ENCODE measurements around the gene WHRN. TPM values are rescaled to one million over a fixed set of nuclear protein-coding genes. Genes with fewer than 3 reads are reported as not detected.

WHRN gene
- total and polyA plus RNA-seq, 2 of the 13 experiments (the other 11 are each of a cell fraction or from before 2014, with no cell fraction given) = 2.3 to 5.3 TPM

DNA sequence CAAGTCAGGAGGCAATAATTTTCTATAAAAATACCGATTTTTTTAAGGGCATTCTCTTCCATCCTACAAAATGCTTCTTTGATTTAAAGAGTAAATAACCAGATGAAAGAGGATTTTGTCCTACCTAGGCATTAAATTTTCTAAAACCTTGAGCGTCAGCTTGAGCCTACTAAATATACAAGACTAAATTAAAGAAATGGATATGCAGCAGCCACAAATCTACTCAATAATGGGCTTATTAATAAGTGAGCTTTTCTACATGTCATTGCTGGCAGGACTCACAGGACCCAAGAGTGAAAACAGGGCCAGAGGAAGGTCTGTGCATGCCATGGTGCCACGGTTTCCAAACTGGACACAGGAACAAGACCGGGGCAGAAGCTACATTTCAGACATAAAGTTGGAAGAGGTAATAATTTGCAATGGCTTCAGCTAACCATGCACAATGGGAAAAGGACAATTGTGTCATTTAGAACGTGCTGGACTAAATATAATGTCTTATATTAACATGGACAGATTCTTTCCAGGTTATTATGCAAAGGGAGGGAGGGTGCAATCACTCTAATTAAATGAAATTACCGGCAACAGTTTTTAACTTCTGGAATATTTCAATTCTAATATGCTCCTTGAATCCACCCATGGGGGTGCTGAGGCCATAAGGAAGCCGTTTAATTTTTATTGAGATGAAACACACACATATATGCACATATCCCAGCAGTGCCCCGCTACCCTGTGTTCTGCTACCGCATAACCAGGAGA is 5.2 kb downstream of the WHRN start:
- 85% methylated on average over 9 of the region's 9 CpGs for WGBS (ENCODE audit: low lambda C conversion rate)
- Histone ChIP-seq H3K4me2 (ENCODE audit: low read depth, low read length) (no peak overlapping the region), H3K27me3 (ENCODE audit: control insufficient read depth in 1 of 2, insufficient read depth in 2 of 2, low read length in 2 of 2) (no peaks in the 10 kb centered on the region), H3K36me3 (replicated peaks in 1 of 2; ENCODE audit: control insufficient read depth in 1 of 2, insufficient read depth in 2 of 2, low read length in 2 of 2) (no peaks in the 10 kb centered on the region), H2AFZ (ENCODE audit: low read length) (no peak overlapping the region), H4K20me1 (ENCODE audit: insufficient read depth, low read length) (no peaks in the 10 kb centered on the region), H3K9ac (ENCODE audit: insufficient read depth, low read depth, low read length) (no peak overlapping the region), H3K4me3 (replicated peaks in 1 of 3; ENCODE audit: insufficient read depth in 1 of 3, low read depth in 2 of 3, low read length in 3 of 3) (no peak overlapping the region), H3K79me2 (ENCODE audit: insufficient read depth, low read length) (no peaks in the 10 kb centered on the region), H3K9me3 (ENCODE audit: low read length) (no peaks in the 10 kb centered on the region), H3K27ac (ENCODE audit: extremely low read length, insufficient read depth, low read length) (no peak overlapping the region), H3K4me1 (ENCODE audit: insufficient read depth, low read length) (peaks cover 32% of the 10 kb centered on the region)
- intact Hi-C loops (cut with micrococcal nuclease; ENCODE audit: unreplicated experiment) = no loop called here
- in situ Hi-C loops (cut with HindIII; ENCODE audit: extremely low pct_ligation_motif_present, low pct_unique_long_range_greater_than_20kb) = loop anchor here (10.0 kb wide), 1 partner anchor 95 kb away; no protein-coding TSS in a partner anchor
- BruUV-seq (replicated peaks) = no TSS peak
- ATAC-seq (no peak), DNase-seq (ENCODE audit: low spot score) (no peak), FAIRE-seq (no peak)
- ChIA-PET CTCF (ENCODE audit: low intra/inter-chr PET ratio, low total read pairs) (no interaction called here), POLR2A (no interaction called here)
- TF ChIP-seq SMAD1 (CRISPR knock-in tag; IDR thresholded peaks at IDR 0.05; ENCODE audit: borderline replicate concordance, low read depth) (no peak), ZNF33A (CRISPR knock-in tag; IDR thresholded peaks at IDR 0.05; ENCODE audit: borderline replicate concordance) (no peak), ZNF773 (CRISPR knock-in tag; IDR thresholded peaks at IDR 0.05; ENCODE audit: borderline replicate concordance) (no peak), NFYB (CRISPR knock-in tag; IDR thresholded peaks at IDR 0.05) (no peak), ZNF572 (CRISPR knock-in tag; IDR thresholded peaks at IDR 0.05) (no peak), FOXK2 (IDR thresholded peaks at IDR 0.05) (no peak), ZSCAN12 (CRISPR knock-in tag; IDR thresholded peaks at IDR 0.05) (no peak), ZNF772 (CRISPR knock-in tag; IDR thresholded peaks at IDR 0.05) (no peak)
- TF ChIP-seq, protein P1, sequence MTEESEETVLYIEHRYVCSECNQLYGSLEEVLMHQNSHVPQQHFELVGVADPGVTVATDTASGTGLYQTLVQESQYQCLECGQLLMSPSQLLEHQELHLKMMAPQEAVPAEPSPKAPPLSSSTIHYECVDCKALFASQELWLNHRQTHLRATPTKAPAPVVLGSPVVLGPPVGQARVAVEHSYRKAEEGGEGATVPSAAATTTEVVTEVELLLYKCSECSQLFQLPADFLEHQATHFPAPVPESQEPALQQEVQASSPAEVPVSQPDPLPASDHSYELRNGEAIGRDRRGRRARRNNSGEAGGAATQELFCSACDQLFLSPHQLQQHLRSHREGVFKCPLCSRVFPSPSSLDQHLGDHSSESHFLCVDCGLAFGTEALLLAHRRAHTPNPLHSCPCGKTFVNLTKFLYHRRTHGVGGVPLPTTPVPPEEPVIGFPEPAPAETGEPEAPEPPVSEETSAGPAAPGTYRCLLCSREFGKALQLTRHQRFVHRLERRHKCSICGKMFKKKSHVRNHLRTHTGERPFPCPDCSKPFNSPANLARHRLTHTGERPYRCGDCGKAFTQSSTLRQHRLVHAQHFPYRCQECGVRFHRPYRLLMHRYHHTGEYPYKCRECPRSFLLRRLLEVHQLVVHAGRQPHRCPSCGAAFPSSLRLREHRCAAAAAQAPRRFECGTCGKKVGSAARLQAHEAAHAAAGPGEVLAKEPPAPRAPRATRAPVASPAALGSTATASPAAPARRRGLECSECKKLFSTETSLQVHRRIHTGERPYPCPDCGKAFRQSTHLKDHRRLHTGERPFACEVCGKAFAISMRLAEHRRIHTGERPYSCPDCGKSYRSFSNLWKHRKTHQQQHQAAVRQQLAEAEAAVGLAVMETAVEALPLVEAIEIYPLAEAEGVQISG (CRISPR knock-in tag; IDR thresholded peaks at IDR 0.05) = no peak
- TF ChIP-seq, protein P2, sequence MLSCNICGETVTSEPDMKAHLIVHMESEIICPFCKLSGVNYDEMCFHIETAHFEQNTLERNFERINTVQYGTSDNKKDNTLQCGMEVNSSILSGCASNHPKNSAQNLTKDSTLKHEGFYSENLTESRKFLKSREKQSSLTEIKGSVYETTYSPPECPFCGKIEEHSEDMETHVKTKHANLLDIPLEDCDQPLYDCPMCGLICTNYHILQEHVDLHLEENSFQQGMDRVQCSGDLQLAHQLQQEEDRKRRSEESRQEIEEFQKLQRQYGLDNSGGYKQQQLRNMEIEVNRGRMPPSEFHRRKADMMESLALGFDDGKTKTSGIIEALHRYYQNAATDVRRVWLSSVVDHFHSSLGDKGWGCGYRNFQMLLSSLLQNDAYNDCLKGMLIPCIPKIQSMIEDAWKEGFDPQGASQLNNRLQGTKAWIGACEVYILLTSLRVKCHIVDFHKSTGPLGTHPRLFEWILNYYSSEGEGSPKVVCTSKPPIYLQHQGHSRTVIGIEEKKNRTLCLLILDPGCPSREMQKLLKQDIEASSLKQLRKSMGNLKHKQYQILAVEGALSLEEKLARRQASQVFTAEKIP (CRISPR knock-in tag; IDR thresholded peaks at IDR 0.05; ENCODE audit: borderline replicate concordance) = no peak

Measured in HepG2 (cell line).